ENCODE data around the gene TAF4.
"Not testable (repeated sequence)": the region's sequence is repeated elsewhere in the genome, so short reads cannot be mapped to it uniquely, and the experiment has no call there.

Gene TAF4

DNA sequence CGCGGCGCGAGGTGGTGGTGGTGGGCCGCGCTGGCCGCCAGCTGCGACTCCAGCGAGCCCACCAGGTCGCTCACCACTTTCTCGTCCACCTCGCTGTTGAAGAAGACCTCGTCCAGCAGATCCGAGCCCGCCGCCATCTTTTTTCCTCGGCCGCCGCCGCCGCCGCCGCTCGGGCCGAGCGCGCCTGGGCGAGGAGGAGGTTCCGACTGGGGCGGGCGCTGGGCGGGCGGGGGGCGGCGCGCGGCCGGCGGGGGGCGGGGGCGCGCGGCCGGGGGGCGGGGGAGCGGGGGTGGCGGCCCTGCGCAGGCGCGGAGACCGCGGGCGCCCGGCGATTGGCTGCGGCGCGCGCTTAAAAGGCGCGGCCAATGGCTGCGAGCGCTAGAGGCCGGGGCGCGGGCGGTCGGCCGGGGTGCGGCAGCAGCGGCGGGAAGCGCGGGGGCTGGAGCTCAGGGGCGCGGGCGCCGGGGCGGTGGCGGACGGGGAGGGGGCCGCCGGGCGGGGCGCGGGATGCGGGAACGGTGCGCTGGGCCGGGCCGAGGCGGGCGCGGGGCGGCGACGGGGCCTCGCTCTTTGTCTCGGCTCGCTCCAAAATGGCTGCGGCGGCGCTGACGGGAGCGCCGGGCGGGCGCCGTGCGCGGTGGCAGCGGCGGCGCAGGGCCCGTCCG, at the start of gene TAF4:
TSS of gene TAF4 (minus strand) at position 208 of the 665 bp plus-strand sequence. CDS start at position 137, 71 bp downstream.
- peak; percentile 69 for DNase-seq (ENCODE audit: low spot score)

DNA sequence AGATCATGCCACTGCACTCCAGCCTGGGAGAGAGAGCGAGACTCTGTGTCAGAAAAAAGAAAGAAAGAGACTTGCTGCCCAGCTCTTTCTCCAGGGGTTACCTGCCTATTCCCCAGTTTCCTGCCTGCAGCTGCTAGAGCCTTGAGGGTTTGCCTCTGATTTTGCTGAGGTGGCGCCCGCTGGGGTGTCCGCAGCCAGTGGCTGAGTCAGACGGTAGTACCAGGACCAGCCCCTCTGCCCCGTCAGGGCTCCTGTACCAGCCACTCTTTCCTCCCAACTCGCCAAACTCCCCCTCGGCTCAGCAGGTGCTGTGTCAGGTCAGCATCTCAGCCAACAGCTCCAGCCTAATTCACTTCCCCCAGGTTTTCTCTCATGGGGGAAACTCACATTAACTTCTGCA, 49.2 kb upstream of the TAF4 start:
- DNase-seq (ENCODE audit: low spot score) = no peak

DNA sequence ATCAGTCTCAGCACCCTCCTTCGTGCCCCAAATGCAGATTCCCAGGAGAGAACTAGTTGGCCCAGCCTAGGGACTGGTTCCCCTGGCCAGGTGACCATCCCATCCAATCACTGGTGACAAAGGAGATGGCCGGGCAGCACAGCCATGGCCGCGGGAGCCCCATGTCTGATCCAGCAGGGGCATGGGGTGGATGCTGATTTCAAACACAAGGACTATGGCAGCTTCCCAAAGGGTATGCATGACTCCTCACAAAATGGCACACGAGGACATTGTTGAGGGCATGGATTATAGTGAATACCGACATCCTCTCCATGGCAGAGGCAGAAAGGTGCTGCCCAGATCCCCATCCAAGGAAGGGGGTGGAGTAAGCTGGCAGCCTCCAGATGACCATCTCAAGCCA, 46.7 kb upstream of the TAF4 start:
- DNase-seq (ENCODE audit: low spot score) = no peak

- DNase-seq (ENCODE audit: low spot score) = no peak
Observed at GRCh38 chr20:62111148-62111547, 45.5 kb upstream of the TAF4 start.

GRCh38 chr20:62105592-62105991, 39.9 kb upstream of the TAF4 start:
- no peak for DNase-seq (ENCODE audit: low spot score)

DNA sequence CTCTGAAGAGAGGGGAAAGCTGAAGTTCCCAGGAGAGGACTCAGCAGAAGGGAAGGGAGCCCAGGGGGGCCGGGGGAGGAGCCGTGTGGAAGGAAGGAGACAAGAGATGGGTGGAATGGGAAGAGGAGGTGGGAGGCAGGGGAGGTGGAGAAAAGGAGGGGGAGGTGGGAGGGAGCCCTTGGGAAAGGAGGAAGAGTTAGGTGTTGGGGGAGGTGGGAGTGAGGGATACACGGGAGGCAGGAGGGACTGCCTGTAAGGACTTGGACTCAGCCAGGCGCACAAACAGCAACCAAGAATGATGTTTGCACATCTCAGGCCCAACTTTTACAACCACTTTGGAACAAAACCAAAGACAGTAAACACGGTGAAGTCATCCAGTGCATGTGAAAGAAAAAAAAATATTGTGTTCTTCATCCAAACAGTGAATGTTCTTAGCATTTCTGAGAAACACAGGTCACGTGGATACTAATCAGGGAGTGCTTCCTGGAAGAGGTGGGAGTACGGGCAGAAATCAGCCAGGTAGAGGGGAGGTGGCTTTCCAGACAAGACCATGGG, 39.2 kb upstream of the TAF4 start:
- DNase-seq (ENCODE audit: low spot score) = no peak

- DNase-seq (ENCODE audit: low spot score) = no peak
Observed at GRCh38 chr20:62104234-62104789, 38.6 kb upstream of the TAF4 start.

DNA sequence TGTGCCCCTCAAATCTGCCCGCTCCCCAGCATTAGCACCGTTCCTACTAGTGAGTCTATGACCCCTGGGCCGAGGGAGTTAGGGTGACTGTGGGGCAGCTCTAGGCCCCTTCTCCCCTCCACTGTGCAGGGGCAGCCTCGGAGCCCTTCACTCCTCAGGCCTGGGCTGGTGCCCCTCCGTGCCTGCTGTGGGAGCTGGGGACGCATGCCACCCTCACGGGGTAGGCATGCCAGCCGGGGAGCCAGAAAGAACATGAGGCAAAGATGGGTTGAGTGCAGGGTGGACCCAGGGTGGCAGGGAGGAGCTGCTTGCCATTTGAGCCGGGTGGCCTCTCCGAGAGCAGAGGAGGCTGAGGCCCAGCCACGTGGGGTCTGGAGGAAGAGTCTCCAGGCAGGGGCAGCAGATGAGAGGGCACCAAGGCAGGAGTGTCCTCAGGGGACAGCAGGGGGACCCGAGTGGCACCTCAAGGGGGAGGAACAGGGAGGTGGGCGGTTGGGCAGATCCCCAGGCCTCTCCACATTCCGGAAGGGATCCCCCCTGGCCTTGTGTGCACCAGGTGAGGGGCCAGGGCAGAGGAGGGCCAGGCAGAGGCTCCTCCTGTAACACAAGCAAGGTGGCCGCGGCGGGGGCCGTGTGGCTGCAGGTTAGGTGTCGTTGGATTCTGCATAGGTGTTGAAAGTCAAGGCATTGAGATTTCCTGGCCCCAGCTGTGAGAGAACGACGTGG, 38.0 kb upstream of the TAF4 start:
- DNase-seq (ENCODE audit: low spot score) = no peak

DNA sequence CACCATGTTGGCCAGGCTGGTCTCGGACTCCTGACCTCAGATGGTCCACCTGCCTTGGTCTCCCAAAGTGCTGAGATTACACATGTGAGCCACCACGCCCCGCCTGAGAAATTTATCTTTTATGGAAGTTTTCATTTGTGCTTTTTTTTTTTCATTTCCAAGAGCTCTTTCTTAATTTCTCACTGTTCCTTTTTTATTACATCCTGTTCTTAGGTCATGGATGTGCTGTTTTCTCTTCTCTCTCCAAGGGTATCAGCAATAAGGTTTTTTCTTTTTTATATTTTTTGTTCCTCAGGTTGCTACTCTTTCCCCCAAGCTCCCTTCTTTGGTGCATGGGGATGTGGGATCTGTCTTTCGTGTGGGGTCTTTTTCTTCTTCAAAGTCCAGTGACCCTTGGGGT, 35.4 kb upstream of the TAF4 start:
- no peak for DNase-seq (ENCODE audit: low spot score)

- no peak for DNase-seq (ENCODE audit: low spot score)
Observed at GRCh38 chr20:62097881-62098407, 32.3 kb upstream of the TAF4 start.

- no peak for DNase-seq (ENCODE audit: low spot score)
Observed at GRCh38 chr20:62096421-62097380, 31.0 kb upstream of the TAF4 start.

GRCh38 chr20:62089393-62089792, 23.7 kb upstream of the TAF4 start:
- no peak for DNase-seq (ENCODE audit: low spot score)

GRCh38 chr20:62088258-62089127, 22.8 kb upstream of the TAF4 start:
- peak; percentile 81 for DNase-seq (ENCODE audit: low spot score)

DNA sequence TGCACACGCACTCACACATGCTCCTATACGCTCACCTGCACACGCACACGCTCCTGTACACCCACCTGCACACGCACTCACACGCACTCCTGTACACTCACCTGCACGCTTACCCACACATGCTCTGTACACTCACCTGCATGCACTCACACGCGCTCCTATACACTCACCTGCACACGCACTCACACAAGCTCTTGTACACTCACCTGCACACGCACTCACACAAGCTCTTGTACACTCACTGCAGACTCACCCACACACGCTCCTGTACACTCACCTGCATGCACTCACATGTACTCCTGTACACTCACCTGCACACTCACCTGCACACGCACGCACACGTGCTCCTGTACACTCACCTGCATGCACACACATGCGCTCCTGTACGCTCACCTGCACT, 22.0 kb upstream of the TAF4 start:
- DNase-seq (ENCODE audit: low spot score) = no peak

GRCh38 chr20:62087227-62087626, 21.5 kb upstream of the TAF4 start:
- no peak for DNase-seq (ENCODE audit: low spot score)

GRCh38 chr20:62085206-62085605, 19.5 kb upstream of the TAF4 start:
- DNase-seq (ENCODE audit: low spot score) = no peak

DNA sequence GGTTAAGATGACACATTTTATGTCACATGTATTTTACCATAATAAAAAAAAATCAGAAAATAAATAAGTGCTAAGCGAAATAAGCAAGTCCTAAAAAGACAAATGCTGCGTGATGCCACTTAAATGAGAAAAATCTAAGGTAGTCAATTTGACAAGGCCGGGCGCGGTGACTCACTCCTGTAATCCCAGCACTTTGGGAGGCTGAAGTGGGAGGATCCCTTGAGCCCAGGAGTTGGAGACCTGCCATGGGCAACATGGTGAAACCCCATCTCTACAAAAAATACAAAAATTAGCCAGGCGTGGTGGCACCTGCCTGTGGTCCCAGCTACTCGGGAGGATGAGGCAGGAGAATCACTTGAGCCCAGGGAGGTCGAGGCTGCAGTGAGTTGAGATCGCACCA, 18.5 kb upstream of the TAF4 start:
- not testable (repeated sequence) for DNase-seq (ENCODE audit: low spot score)

DNA sequence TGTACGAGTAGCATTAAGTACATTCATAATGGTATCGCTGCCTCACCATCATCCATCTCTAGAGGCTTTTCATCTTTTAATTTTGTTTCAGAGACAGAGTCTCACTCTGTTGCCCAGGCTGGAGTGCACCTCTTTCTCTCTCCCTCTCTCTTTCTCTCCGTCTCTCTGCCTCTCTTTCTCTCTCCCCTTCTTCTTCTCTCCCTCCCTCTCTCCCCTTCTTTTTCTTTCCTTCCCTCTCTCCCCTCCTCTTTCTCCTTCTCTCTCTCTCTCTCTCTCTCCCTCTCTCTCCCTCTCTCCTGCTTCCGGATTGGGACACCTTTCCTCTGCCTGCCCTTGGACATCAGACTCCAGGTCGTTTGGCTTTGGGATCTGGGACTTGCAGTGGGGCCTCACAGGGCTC, 17.6 kb upstream of the TAF4 start:
- no peak for DNase-seq (ENCODE audit: low spot score)

- DNase-seq (ENCODE audit: low spot score) = no peak
Observed at GRCh38 chr20:62080249-62080990, 14.7 kb upstream of the TAF4 start.

GRCh38 chr20:62079166-62079565, 13.5 kb upstream of the TAF4 start:
- DNase-seq (ENCODE audit: low spot score) = no peak

All from kidney capillary endothelial cell (primary cell).